GM19463 (cell line): ENCODE data around the gene EML4.
"Not testable (repeated sequence)": the region's sequence is repeated elsewhere in the genome, so short reads cannot be mapped to it uniquely, and the experiment has no call there.

Experiments
- ATAC-seq: cut with Tn5 transposase; IDR thresholded peaks from one replicate; pipeline ENCODE4 v1.9.1; 2021; ENCODE audit warnings: mild to moderate bottlenecking, moderate library complexity; ENCODE audit not compliant: unreplicated experiment

The EML4 gene

GRCh38 chr2:42369532-42370229 is 200.5 kb downstream of the EML4 start:
- no peak for ATAC-seq

- ATAC-seq = no peak
Observed at GRCh38 chr2:42371611-42372473, 202.7 kb downstream of the EML4 start.

GRCh38 chr2:42372474-42373200 is 203.5 kb downstream of the EML4 start:
- ATAC-seq = no peak

DNA sequence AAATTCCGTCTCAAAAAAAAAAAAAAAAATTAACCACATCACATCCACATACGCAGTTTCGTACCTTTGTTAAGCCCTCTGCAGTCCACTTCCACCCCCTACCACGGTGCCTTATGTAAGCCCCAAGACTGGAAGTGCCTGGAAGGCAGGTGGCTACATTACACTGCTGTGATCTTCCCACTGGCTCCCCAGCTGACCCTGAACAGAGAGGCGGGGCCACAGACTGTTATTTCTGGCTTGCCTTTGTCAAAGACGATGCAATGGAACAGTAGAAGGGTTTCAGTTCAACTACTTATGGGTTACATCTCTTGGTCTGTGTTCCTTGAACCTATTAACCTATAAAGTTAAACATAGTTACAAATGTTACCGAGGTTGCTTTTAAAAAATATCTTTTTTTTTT is 207.6 kb downstream of the EML4 start:
- no peak for ATAC-seq

DNA sequence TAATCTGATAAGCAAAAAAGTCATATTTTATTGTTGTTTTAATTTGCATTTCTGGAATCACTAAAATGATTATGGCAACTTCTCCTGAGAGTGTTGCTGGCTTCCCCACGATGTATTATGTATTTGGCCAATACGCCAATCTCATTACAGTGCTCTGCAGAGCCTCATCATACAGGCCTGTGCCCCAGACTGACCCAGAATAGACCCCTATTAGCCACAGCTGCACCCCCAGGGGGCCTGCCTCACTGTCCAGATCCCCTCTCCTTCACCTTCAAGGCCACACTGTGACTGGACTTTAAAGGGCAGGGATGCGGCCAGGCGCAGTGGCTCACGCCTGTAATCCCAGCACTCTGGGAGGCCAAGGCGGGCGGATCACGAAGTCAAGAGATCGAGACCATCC is 209.3 kb downstream of the EML4 start:
- no peak for ATAC-seq

GRCh38 chr2:42380026-42380425 is 210.9 kb downstream of the EML4 start:
- not testable (repeated sequence) for ATAC-seq

- no peak for ATAC-seq
Observed at GRCh38 chr2:42382144-42382543, 213.0 kb downstream of the EML4 start.
